Activated naive CD4-positive, alpha-beta T cell treated with anti-CD3 and anti-CD28 coated beads, Interleukin-2, amount 10 ng/mL, durations not matched to agents 7 days and 5 days (primary cell): ENCODE results near the gene SCAPER.
"Not testable (repeated sequence)": the region's sequence is repeated elsewhere in the genome, so short reads cannot be mapped to it uniquely, and the experiment has no call there.

Source experiments
- CTCF ChIA-PET: fragments of 350-600 bp; sonication (Branson Sonifier 250); formaldehyde crosslinking; loops from one replicate; lab custom pipeline; 2021; ENCODE audit warnings: antibody characterized with exemption; lab: Charles Lee
- DNase-seq: peaks from one replicate; pipeline ENCODE4 v3.0.0-alpha.2; 2020
- H3K27ac Mint-ChIP-seq: one replicate; pipeline ENCODE4 v1.8.0; 2021; ENCODE audit warnings: mild to moderate bottlenecking, moderate library complexity, mixed read lengths
- H3K27me3 Mint-ChIP-seq: one replicate; pipeline ENCODE4 v1.8.0; 2021; ENCODE audit warnings: mild to moderate bottlenecking, mixed read lengths
- H3K36me3 Mint-ChIP-seq: one replicate; pipeline ENCODE4 v1.8.0; 2021; ENCODE audit warnings: mixed read lengths
- H3K4me1 Mint-ChIP-seq: one replicate; pipeline ENCODE4 v1.8.0; 2021; ENCODE audit warnings: mixed read lengths
- H3K4me3 Mint-ChIP-seq: one replicate; pipeline ENCODE4 v1.8.0; 2021; ENCODE audit warnings: mild to moderate bottlenecking, moderate library complexity, mixed read lengths
- H3K9me3 Mint-ChIP-seq: one replicate; pipeline ENCODE4 v1.8.0; 2021; ENCODE audit warnings: mixed read lengths

SCAPER gene

GRCh38 chr15:76327191-76328105 lies 577.7 kb downstream of the SCAPER start:
- peaks cover 69% of the 10 kb centered on the region for H3K27me3 Mint-ChIP-seq
- H3K4me3 Mint-ChIP-seq = no peak overlapping the region
- H3K4me1 Mint-ChIP-seq = no peaks in the 10 kb centered on the region
- no peaks in the 10 kb centered on the region for H3K36me3 Mint-ChIP-seq
- CTCF ChIA-PET = no interaction called here
- DNase-seq = no peak
- no peaks in the 10 kb centered on the region for H3K9me3 Mint-ChIP-seq
- no peak overlapping the region for H3K27ac Mint-ChIP-seq

GRCh38 chr15:76325704-76326103 lies 579.4 kb downstream of the SCAPER start:
- Mint-ChIP-seq H3K27me3 (peaks cover 71% of the 10 kb centered on the region), H3K9me3 (no peaks in the 10 kb centered on the region), H3K4me1 (no peaks in the 10 kb centered on the region), H3K27ac (no peak overlapping the region), H3K4me3 (no peak overlapping the region), H3K36me3 (no peaks in the 10 kb centered on the region)
- CTCF ChIA-PET = no interaction called here
- DNase-seq = no peak

GRCh38 chr15:76324066-76324465 lies 581.1 kb downstream of the SCAPER start:
- CTCF ChIA-PET = no interaction called here
- Mint-ChIP-seq H3K4me1 (no peaks in the 10 kb centered on the region), H3K4me3 (no peak overlapping the region), H3K9me3 (no peaks in the 10 kb centered on the region), H3K27me3 (peaks cover 70% of the 10 kb centered on the region), H3K27ac (no peak overlapping the region), H3K36me3 (no peaks in the 10 kb centered on the region)
- DNase-seq = no peak

GRCh38 chr15:76321602-76322001 lies 583.5 kb downstream of the SCAPER start:
- DNase-seq = no peak
- Mint-ChIP-seq H3K9me3 (no peaks in the 10 kb centered on the region), H3K4me3 (no peak overlapping the region), H3K4me1 (no peaks in the 10 kb centered on the region), H3K27me3 (peaks cover 67% of the 10 kb centered on the region), H3K36me3 (no peaks in the 10 kb centered on the region), H3K27ac (no peak overlapping the region)
- CTCF ChIA-PET = no interaction called here

GRCh38 chr15:76321171-76321570 lies 584.0 kb downstream of the SCAPER start:
- H3K27me3 Mint-ChIP-seq = peaks cover 63% of the 10 kb centered on the region
- no peak overlapping the region for H3K27ac Mint-ChIP-seq
- CTCF ChIA-PET = no interaction called here
- H3K9me3 Mint-ChIP-seq = no peaks in the 10 kb centered on the region
- H3K4me1 Mint-ChIP-seq = no peaks in the 10 kb centered on the region
- H3K36me3 Mint-ChIP-seq = no peaks in the 10 kb centered on the region
- no peak for DNase-seq
- no peak overlapping the region for H3K4me3 Mint-ChIP-seq

GRCh38 chr15:76320012-76320411 lies 585.1 kb downstream of the SCAPER start:
- CTCF ChIA-PET = no interaction called here
- no peaks in the 10 kb centered on the region for H3K4me1 Mint-ChIP-seq
- peaks cover 60% of the 10 kb centered on the region for H3K27me3 Mint-ChIP-seq
- no peak for DNase-seq
- no peak overlapping the region for H3K4me3 Mint-ChIP-seq
- no peak overlapping the region for H3K27ac Mint-ChIP-seq
- no peaks in the 10 kb centered on the region for H3K36me3 Mint-ChIP-seq
- H3K9me3 Mint-ChIP-seq = no peaks in the 10 kb centered on the region

- no peak overlapping the region for H3K4me3 Mint-ChIP-seq
- peaks cover 15% of the 10 kb centered on the region for H3K27me3 Mint-ChIP-seq
- H3K4me1 Mint-ChIP-seq = peaks cover 24% of the 10 kb centered on the region
- H3K9me3 Mint-ChIP-seq = no peaks in the 10 kb centered on the region
- H3K36me3 Mint-ChIP-seq = peaks cover 4% of the 10 kb centered on the region
- no peak for DNase-seq
- CTCF ChIA-PET = interaction anchor here (1.1 kb wide), 2 partner anchors 20 to 70 kb away, joined by 3 read pairs; no protein-coding TSS in a partner anchor
- no peak overlapping the region for H3K27ac Mint-ChIP-seq
Observed at GRCh38 chr15:76313731-76314130, 591.4 kb downstream of the SCAPER start.

- DNase-seq, H3K27ac Mint-ChIP-seq, H3K9me3 Mint-ChIP-seq, H3K36me3 Mint-ChIP-seq: not testable (repeated sequence)
- Mint-ChIP-seq H3K4me3 (peak overlapping the region; percentile 5), H3K27me3 (peaks cover 14% of the 10 kb centered on the region), H3K4me1 (peaks cover 29% of the 10 kb centered on the region)
- CTCF ChIA-PET = interaction anchor here (1.1 kb wide), 1 partner anchor 70 kb away, joined by 3 read pairs; no protein-coding TSS in a partner anchor
Observed at GRCh38 chr15:76313175-76313567, 592.0 kb downstream of the SCAPER start.

- H3K27me3 Mint-ChIP-seq = peaks cover 9% of the 10 kb centered on the region
- H3K36me3 Mint-ChIP-seq = peaks cover 10% of the 10 kb centered on the region
- H3K27ac Mint-ChIP-seq = peak overlapping the region; percentile 8
- peak overlapping the region; percentile 5 for H3K4me3 Mint-ChIP-seq
- CTCF ChIA-PET = interaction anchor here (1.1 kb wide), 1 partner anchor 69 kb away, joined by 3 read pairs; no protein-coding TSS in a partner anchor
- DNase-seq = no peak
- peaks cover 31% of the 10 kb centered on the region for H3K4me1 Mint-ChIP-seq
- no peaks in the 10 kb centered on the region for H3K9me3 Mint-ChIP-seq
Observed at GRCh38 chr15:76312540-76313174, 592.5 kb downstream of the SCAPER start.

- DNase-seq = peak; percentile 97
- Mint-ChIP-seq H3K36me3 (peaks cover 12% of the 10 kb centered on the region), H3K4me3 (peak within 1 kb of the TSS; percentile 88), H3K27me3 (peaks cover 6% of the 10 kb centered on the region), H3K4me1 (peaks cover 31% of the 10 kb centered on the region), H3K9me3 (no peaks in the 10 kb centered on the region), H3K27ac (peak within 1 kb of the TSS; percentile 72)
- CTCF ChIA-PET = interaction anchor here (0.6 kb wide), 1 partner anchor 22 kb away, joined by 3 read pairs; no protein-coding TSS in a partner anchor
Observed at GRCh38 chr15:76311100-76311953, 593.8 kb downstream of the SCAPER start, which contains the start of gene ETFA. Gene ETFA, minus strand, starts transcription at chr15:76311469. Its CDS starts 81 bp downstream, at chr15:76311388.

GRCh38 chr15:76310475-76311099 lies 594.6 kb downstream of the SCAPER start:
- H3K36me3 Mint-ChIP-seq = peaks cover 12% of the 10 kb centered on the region
- no peaks in the 10 kb centered on the region for H3K9me3 Mint-ChIP-seq
- peak overlapping the region; percentile 72 for H3K27ac Mint-ChIP-seq
- H3K27me3 Mint-ChIP-seq = peaks cover 6% of the 10 kb centered on the region
- peak overlapping the region; percentile 88 for H3K4me3 Mint-ChIP-seq
- DNase-seq = peak; percentile 30
- peaks cover 31% of the 10 kb centered on the region for H3K4me1 Mint-ChIP-seq
- CTCF ChIA-PET = no interaction called here

- DNase-seq = no peak
- Mint-ChIP-seq H3K27ac (peak overlapping the region; percentile 67), H3K27me3 (no peaks in the 10 kb centered on the region), H3K4me3 (peak overlapping the region; percentile 88), H3K9me3 (peaks cover 3% of the 10 kb centered on the region), H3K36me3 (peaks cover 15% of the 10 kb centered on the region), H3K4me1 (peaks cover 31% of the 10 kb centered on the region)
- CTCF ChIA-PET = no interaction called here
Observed at GRCh38 chr15:76309601-76310330, 595.4 kb downstream of the SCAPER start.

- peaks cover 11% of the 10 kb centered on the region for H3K36me3 Mint-ChIP-seq
- no peak overlapping the region for H3K27ac Mint-ChIP-seq
- no peaks in the 10 kb centered on the region for H3K27me3 Mint-ChIP-seq
- no peak overlapping the region for H3K4me3 Mint-ChIP-seq
- H3K9me3 Mint-ChIP-seq = peaks cover 3% of the 10 kb centered on the region
- DNase-seq = no peak
- CTCF ChIA-PET = no interaction called here
- H3K4me1 Mint-ChIP-seq = peaks cover 8% of the 10 kb centered on the region
Observed at GRCh38 chr15:76303909-76304308, 601.2 kb downstream of the SCAPER start.
